HepG2 (cell line): Measurements from ENCODE around the gene BORCS5. TPM values are rescaled to one million over a fixed set of nuclear protein-coding genes. Genes with fewer than 3 reads are reported as not detected.

Source experiments
- ARNTL ChIP-seq: sonication (generic); formaldehyde crosslinking; IDR thresholded peaks from 2 replicates; pipeline ENCODE4 v1.4.0; 2020; ENCODE audit warnings: mild to moderate bottlenecking, missing genetic modification reagents
- ELF4 ChIP-seq: sonication (generic); formaldehyde crosslinking; IDR thresholded peaks from 2 replicates; pipeline ENCODE4 v1.5.0; 2020; ENCODE audit warnings: missing genetic modification reagents, mild to moderate bottlenecking, moderate library complexity, borderline replicate concordance
- GZF1 ChIP-seq: sonication (generic); formaldehyde crosslinking; IDR thresholded peaks from 2 replicates; pipeline ENCODE4 v1.5.1; 2020; ENCODE audit warnings: mild to moderate bottlenecking, missing genetic modification reagents
- NFKB2 ChIP-seq: sonication (generic); formaldehyde crosslinking; IDR thresholded peaks from 2 replicates; pipeline ENCODE4 v1.4.0; 2020; ENCODE audit warnings: missing genetic modification reagents, borderline replicate concordance
- NFYB ChIP-seq: sonication (generic); formaldehyde crosslinking; IDR thresholded peaks from 2 replicates; pipeline ENCODE4 v1.4.0; 2020; ENCODE audit warnings: missing genetic modification reagents
- NPAS2 ChIP-seq: sonication (generic); formaldehyde crosslinking; IDR thresholded peaks from 2 replicates; pipeline ENCODE4 v1.8.0; 2022; ENCODE audit warnings: mild to moderate bottlenecking, missing genetic modification reagents, borderline replicate concordance
- NR2F1 ChIP-seq, 2 experiments: fragments of 450-650 bp in 1 of 2; formaldehyde crosslinking in 1 of 2; IDR thresholded peaks; 2 replicates each; pipeline versions ENCODE4 v1.5.0 to v1.6.1; 2016 to 2020; ENCODE audit warnings: mild to moderate bottlenecking in 1 of 2, missing compliant biosample characterization in 1 of 2, missing genetic modification reagents in 1 of 2, moderate library complexity in 1 of 2
- RAD21 ChIP-seq: fragments of 450-650 bp; formaldehyde crosslinking; IDR thresholded peaks from 2 replicates; pipeline ENCODE4 v1.5.0; 2020; ENCODE audit warnings: mild to moderate bottlenecking
- SCMH1 ChIP-seq: sonication (generic); formaldehyde crosslinking; IDR thresholded peaks from 2 replicates; pipeline ENCODE4 v1.9.0; 2021; ENCODE audit warnings: missing genetic modification reagents, mild to moderate bottlenecking, borderline replicate concordance
- ZMYM4 ChIP-seq: sonication (generic); formaldehyde crosslinking; IDR thresholded peaks from 2 replicates; pipeline ENCODE4 v1.8.1; 2023; ENCODE audit warnings: mild to moderate bottlenecking, missing genetic modification reagents
- ZNF317 ChIP-seq: sonication (generic); formaldehyde crosslinking; IDR thresholded peaks from 2 replicates; pipeline ENCODE4 v1.5.0; 2020; ENCODE audit warnings: mild to moderate bottlenecking, missing genetic modification reagents
- ZNF543 ChIP-seq: sonication (generic); formaldehyde crosslinking; IDR thresholded peaks from 2 replicates; pipeline ENCODE4 v1.4.0; 2020; ENCODE audit warnings: mild to moderate bottlenecking, missing genetic modification reagents
- ZNF761 ChIP-seq: sonication (generic); formaldehyde crosslinking; conservative IDR thresholded peaks from 2 replicates; pipeline ENCODE4 v1.4.0; 2020; ENCODE audit warnings: mild to moderate bottlenecking, missing genetic modification reagents
- ZNF780A ChIP-seq: sonication (generic); formaldehyde crosslinking; IDR thresholded peaks from 2 replicates; pipeline ENCODE4 v1.8.0; 2022; ENCODE audit warnings: mild to moderate bottlenecking, missing genetic modification reagents, moderate library complexity
- polyA plus RNA-seq, 8 experiments: library from polyadenylated mRNA; depleted of rRNA in 3 of 8; stranded (reverse) in 7 of 8; unstranded in 1 of 8; fragments of >200 nt; fragmentation: Illumina TruSeq in 4 of 8; extraction: Trizol in 4 of 8; gene quantifications; 2 replicates each; pipeline versions ENCODE4 v1.2.1 to v1.2.3, GENCODE V29; 2011 to 2016; ENCODE audit warnings: low read depth in 4 of 8, missing spikeins in 1 of 8, mixed read lengths in 1 of 8; ENCODE audit not compliant: insufficient read depth in 1 of 8
- total RNA-seq, 5 experiments: library from RNA; depleted of rRNA; stranded (reverse); fragments of >200 nt; fragmentation: Illumina TruSeq; extraction: Trizol; gene quantifications; 2 replicates each; pipeline ENCODE4 v1.2.3, GENCODE V29; 2016; ENCODE audit warnings: low read depth in 1 of 5
- TF ChIP-seq, protein P1 (sequence below): sonication (generic); formaldehyde crosslinking; IDR thresholded peaks from 2 replicates; pipeline ENCODE4 v1.5.0; 2020; ENCODE audit warnings: missing genetic modification reagents, mild to moderate bottlenecking, borderline replicate concordance
- TF ChIP-seq, protein P2 (sequence below): IDR thresholded peaks from 2 replicates; pipeline ENCODE4 v1.6.1; 2016; ENCODE audit warnings: low read depth, control low read depth
- TF ChIP-seq, protein P3 (sequence below): sonication (generic); formaldehyde crosslinking; IDR thresholded peaks from 2 replicates; pipeline ENCODE4 v1.4.0; 2020; ENCODE audit warnings: missing genetic modification reagents, mild to moderate bottlenecking, borderline replicate concordance
- TF ChIP-seq, protein P4 (sequence below): sonication (generic); formaldehyde crosslinking; IDR thresholded peaks from 2 replicates; pipeline ENCODE4 v1.9.0; 2021; ENCODE audit warnings: missing genetic modification reagents, borderline replicate concordance

BORCS5 gene
- total and polyA plus RNA-seq, 2 of the 13 experiments (the other 11 are each of a cell fraction or from before 2014, with no cell fraction given): 3.9 to 4.7 TPM

DNA sequence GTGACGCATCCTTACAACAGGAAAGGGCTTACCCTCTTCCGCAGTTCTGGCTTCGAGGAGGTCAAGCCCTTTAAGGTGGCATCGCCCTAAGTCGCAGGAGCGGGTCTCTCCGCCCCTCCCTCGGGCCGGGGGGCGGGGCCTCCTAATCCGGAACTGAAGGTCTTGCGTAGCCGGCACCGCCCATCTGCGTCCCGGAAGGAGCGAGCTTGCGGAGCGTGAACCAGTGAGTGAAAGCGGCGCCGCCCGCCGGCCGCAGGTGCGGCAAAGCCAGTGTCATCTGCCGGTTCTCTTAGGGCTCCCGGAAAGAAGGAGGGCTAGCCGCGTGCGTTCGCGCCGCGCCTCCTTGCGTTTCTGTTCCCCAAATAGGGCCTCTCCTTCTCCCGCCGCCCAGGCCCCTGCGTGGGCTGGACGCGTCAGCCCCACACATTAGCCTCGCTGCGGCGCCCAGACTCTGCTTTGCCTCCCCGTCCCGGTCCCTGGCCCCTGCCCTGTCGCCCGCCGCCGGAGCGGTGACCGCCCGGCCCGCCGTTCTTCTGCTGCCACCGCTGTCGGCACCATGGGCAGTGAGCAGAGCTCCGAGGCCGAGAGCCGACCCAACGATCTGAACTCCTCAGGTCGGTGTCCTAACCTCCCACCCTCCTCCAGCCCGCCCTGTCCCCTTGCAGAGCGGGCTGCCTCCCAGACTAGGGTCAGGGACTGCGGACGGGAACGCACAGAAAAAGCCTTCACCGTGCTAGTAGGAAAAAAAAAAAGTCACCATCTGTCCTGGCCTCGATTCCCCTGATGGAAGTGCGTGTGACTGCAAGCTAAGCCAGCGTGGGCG lies at the start of gene BORCS5 (continued):
- TF ChIP-seq ZNF780A (CRISPR knock-in tag) (no peak), ZMYM4 (CRISPR knock-in tag) (peak; percentile 92), ARNTL (0 out of 2 replicates have a peak, but pooled peaks have one; percentile 32), GZF1 (CRISPR knock-in tag) (peak; percentile 71; the same call in 1 of the 2 replicates), NFYB (CRISPR knock-in tag) (no peak; the same call in 1 of the 2 replicates), ZNF543 (0 out of 2 replicates have a peak, but pooled peaks have one; percentile 45), ZNF761 (no peak; the same call in 1 of the 2 replicates), SCMH1 (CRISPR knock-in tag) (no peak), NFKB2 (CRISPR knock-in tag) (peak; percentile 61; the same call in 1 of the 2 replicates), ELF4 (CRISPR knock-in tag) (peak; percentile 97), NR2F1 (CRISPR knock-in tag; IDR thresholded peaks at IDR 0.05) (no peak), RAD21 (CRISPR knock-in tag) (peak; percentile 54), NPAS2 (CRISPR knock-in tag) (no peak), ZNF317 (CRISPR knock-in tag) (0 out of 2 replicates have a peak, but pooled peaks have one; percentile 24)
- TF ChIP-seq, protein P1, sequence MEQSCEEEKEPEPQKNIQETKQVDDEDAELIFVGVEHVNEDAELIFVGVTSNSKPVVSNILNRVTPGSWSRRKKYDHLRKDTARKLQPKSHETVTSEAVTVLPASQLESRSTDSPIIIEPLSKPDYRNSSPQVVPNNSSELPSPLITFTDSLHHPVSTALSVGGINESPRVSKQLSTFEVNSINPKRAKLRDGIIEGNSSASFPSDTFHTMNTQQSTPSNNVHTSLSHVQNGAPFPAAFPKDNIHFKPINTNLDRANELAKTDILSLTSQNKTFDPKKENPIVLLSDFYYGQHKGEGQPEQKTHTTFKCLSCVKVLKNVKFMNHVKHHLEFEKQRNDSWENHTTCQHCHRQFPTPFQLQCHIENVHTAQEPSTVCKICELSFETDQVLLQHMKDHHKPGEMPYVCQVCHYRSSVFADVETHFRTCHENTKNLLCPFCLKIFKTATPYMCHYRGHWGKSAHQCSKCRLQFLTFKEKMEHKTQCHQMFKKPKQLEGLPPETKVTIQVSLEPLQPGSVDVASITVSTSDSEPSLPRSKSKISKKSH (CRISPR knock-in tag): no peak
- TF ChIP-seq, protein P2, sequence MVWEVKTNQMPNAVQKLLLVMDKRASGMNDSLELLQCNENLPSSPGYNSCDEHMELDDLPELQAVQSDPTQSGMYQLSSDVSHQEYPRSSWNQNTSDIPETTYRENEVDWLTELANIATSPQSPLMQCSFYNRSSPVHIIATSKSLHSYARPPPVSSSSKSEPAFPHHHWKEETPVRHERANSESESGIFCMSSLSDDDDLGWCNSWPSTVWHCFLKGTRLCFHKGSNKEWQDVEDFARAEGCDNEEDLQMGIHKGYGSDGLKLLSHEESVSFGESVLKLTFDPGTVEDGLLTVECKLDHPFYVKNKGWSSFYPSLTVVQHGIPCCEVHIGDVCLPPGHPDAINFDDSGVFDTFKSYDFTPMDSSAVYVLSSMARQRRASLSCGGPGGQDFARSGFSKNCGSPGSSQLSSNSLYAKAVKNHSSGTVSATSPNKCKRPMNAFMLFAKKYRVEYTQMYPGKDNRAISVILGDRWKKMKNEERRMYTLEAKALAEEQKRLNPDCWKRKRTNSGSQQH (CRISPR knock-in tag): 0 out of 2 replicates have a peak, but pooled peaks have one; percentile 32
- TF ChIP-seq, protein P3, sequence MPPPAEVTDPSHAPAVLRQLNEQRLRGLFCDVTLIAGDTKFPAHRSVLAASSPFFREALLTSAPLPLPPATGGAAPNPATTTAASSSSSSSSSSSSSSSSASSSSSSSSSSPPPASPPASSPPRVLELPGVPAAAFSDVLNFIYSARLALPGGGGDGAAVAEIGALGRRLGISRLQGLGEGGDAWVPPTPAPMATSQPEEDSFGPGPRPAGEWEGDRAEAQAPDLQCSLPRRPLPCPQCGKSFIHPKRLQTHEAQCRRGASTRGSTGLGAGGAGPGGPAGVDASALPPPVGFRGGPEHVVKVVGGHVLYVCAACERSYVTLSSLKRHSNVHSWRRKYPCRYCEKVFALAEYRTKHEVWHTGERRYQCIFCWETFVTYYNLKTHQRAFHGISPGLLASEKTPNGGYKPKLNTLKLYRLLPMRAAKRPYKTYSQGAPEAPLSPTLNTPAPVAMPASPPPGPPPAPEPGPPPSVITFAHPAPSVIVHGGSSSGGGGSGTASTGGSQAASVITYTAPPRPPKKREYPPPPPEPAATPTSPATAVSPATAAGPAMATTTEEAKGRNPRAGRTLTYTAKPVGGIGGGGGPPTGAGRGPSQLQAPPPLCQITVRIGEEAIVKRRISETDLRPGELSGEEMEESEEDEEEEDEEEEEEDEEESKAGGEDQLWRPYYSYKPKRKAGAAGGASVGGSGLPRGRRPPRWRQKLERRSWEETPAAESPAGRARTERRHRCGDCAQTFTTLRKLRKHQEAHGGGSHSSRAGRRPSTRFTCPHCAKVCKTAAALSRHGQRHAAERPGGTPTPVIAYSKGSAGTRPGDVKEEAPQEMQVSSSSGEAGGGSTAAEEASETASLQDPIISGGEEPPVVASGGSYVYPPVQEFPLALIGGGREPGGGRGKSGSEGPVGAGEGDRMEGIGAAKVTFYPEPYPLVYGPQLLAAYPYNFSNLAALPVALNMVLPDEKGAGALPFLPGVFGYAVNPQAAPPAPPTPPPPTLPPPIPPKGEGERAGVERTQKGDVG: peak; percentile 69; the same call in 1 of the 2 replicates
- TF ChIP-seq, protein P4, sequence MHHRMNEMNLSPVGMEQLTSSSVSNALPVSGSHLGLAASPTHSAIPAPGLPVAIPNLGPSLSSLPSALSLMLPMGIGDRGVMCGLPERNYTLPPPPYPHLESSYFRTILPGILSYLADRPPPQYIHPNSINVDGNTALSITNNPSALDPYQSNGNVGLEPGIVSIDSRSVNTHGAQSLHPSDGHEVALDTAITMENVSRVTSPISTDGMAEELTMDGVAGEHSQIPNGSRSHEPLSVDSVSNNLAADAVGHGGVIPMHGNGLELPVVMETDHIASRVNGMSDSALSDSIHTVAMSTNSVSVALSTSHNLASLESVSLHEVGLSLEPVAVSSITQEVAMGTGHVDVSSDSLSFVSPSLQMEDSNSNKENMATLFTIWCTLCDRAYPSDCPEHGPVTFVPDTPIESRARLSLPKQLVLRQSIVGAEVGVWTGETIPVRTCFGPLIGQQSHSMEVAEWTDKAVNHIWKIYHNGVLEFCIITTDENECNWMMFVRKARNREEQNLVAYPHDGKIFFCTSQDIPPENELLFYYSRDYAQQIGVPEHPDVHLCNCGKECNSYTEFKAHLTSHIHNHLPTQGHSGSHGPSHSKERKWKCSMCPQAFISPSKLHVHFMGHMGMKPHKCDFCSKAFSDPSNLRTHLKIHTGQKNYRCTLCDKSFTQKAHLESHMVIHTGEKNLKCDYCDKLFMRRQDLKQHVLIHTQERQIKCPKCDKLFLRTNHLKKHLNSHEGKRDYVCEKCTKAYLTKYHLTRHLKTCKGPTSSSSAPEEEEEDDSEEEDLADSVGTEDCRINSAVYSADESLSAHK (CRISPR knock-in tag): no peak
